ENCODE measurements around the gene PRR19.

Gene PRR19

DNA sequence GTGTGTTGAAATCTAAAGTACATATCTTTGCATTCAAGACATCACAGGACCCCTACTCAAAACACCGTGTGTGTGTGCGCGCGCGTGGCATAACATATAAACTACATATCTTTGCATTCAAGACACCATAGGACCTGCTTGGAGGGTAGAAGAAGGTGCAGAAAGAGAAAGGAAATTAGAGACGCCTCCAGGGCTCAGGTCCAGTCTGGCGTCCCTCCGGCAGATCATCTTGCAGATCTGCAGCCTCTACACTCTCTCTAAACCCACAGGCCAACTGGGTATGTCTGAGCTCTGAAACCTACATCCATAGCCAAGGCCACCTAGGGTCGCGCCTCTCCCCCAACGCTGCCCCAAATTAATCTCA is 1.2 kb downstream of the PRR19 start:
- no peak for DNase-seq

DNA sequence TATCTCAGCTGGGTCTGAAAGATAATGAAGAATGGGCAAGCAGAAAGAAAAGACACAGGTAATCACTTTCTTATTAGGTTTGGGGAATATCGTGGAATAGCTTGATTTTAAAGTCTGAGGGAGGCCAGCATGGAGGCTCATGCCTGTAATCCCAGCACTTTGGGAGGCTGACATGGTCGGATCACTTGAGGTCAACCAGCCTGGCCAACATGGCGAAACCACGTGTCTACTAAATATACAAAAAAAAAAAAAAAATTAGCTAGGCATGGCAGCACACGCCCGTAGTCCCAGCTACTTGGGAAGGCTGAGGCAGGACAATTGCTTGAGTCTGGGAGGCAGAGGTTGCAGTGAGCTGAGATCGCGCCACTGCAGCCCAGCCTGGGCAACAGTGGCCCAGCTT is 1.9 kb downstream of the PRR19 start:
- no peak for DNase-seq

DNA sequence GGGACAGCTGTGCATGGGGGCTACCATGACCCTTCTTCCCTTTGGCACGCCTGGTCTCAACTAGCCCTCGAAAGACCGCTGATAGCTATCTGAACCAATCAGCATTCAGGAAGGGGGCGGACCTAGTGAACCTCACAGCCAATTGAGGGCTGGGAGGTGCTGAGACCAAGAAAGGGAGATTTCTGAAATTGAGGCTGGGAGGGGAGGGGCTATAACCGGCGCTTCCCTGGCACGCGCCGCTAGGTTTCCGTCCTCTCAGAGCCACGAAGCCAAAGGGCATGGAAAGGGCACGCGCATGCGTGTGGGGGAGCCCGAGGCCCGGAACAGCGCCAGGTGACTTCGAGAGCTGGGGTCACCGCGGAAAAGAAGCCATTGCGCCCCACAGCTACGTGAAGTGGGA is 4.7 kb downstream of the PRR19 start:
- DNase-seq = no peak

DNA sequence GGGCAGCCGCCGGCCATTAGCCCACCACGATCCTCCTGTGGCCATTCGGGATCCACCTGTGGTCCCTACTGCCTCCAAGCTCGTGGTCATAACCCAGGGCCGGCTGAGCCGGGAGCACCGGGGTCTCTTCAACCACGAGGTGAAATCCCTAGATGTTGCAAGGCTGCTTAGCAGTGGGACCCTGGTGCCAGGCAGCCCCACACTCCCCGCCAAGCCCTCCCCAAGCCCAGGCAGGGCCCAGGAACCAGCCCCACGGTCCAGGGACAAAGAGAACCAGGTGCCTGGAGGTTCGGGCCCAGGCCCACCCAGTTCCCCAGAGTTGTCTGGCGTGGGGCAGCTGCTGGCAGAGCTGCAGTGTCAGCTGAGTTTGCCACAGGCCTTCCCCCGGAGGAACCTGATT is 7.8 kb downstream of the PRR19 start:
- DNase-seq = no peak

DNA sequence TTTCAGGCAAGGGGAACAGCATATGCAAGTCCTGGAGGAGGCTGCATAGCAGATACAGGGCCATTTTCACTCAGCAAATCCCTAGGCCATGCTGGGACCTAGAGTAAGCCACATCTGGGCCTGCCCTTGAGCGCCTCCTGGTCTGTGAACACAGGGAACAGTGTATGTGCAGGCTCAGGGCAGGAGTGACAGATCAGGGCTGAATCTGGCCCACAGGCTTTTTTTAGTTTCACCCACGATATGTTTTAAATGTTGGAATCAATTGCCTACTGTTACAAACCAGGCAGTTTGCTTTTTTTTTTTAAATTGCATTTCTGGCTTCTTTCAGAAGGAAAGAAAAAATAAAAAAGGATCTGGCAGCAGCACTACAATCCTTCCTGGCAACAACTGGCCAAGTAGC is 9.7 kb downstream of the PRR19 start:
- DNase-seq = no peak

DNA sequence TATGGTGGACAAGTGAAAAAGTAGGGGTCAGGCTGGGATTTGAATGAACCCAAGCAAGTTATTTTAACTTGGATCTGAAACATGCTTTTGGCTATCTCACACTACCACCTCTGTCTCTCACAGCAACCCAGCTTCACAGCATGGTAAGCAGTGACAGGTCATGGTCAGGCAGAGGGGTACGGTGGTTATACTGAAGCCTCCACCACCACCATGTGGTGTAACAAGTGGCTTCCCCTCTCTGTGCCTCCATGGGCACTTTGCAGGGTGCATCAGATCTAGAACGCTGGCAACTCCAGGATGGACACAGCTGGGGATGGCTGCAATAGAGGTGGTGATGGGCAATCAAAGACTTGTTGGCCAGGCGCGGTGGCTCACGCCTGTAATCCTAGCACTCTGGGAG is 10.4 kb downstream of the PRR19 start:
- no peak for DNase-seq

DNA sequence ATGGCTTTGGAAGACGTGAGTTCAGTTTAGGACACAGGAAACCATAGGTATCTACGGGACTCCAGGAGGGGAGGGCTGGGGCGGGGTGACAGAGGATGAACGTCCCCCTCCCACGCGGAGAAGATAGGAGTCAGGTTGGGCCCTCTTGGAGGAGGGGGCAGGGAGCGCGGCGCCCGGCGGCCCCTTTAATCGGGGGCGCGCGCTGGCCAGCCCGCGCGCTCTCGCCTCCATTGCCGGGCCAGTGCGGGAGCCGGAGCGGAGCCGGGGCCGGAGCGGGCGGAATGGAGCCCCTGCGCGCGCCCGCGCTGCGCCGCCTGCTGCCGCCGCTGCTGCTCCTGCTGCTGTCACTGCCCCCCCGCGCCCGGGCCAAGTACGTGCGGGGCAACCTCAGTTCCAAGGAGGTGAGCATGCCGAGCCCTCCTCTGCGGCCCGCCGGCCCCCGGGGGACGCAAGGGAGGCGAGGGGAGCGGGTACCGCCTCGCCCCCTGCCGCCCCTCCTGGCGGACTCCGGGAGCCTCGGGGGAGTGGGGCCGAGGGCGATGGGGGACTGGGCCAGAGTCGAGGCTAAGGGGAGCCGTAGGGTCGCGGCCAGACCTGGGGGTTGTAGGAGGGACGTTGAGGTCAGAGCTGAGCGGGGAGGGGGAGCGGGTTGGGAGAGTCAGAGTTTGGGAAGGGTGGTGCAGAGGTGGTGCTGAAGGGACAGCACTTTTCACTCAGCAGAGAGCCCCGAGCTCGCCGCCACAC is 11.3 kb downstream of the PRR19 start, which contains the start of gene TMEM145:
TMEM145 (plus strand) TSS at position 214 of the 744 bp plus-strand sequence; CDS start at position 282, 68 bp downstream.
- DNase-seq = no peak

DNA sequence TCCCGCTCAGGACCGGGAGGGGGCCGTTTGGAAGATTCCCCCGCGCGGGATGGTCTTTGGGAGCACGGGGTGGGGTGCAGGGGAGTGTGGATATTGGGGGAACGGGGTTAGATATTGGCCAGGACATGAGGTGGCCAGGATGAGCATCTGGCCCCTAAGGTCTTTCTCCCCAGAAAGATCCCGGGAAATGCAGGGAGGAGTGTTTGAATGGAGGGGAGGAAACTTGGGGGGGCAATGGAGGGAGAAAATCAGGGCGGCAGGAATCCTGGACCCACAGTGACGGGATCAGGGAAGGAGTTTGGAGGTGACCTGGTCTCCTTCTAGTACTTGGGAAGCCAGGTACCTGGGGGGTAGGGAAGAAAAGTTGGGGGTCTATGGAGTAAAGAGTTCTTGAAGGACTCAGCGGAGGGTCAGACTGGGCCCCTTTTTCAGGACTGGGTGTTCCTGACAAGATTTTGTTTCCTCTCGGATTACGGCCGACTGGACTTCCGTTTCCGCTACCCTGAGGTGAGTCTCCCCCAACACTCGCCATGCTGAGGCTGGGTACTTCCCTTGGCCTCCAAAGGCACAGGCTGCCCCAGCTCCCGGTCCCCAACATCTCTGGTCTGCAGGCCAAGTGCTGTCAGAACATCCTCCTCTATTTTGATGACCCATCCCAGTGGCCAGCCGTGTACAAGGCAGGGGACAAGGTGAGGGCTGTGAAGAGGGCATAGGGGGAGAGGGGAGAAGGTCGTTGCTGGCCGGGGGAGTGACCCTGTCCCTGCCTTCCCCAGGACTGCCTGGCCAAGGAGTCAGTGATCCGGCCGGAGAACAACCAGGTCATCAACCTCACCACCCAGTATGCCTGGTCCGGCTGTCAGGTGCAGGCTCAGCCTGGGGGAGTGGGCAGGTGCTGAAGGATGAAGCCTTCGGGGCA is 12.2 kb downstream of the PRR19 start:
- no peak for DNase-seq

DNA sequence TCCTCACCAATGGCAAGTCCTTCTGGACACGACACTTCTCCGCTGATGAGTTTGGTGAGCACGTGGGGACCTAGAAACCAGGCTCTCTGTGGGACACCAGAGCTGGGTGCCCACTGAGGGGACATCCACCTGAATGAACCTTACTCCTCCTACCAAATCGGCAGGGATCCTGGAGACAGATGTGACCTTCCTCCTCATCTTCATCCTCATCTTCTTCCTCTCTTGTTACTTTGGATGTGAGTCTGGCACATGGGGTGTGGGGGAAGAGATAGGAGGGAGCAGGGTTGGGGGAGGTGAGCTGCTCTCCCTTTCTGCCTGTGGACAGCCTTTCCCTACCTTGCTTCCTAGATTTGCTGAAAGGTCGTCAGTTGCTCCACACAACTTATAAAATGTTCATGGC is 13.1 kb downstream of the PRR19 start:
- DNase-seq = no peak

DNA sequence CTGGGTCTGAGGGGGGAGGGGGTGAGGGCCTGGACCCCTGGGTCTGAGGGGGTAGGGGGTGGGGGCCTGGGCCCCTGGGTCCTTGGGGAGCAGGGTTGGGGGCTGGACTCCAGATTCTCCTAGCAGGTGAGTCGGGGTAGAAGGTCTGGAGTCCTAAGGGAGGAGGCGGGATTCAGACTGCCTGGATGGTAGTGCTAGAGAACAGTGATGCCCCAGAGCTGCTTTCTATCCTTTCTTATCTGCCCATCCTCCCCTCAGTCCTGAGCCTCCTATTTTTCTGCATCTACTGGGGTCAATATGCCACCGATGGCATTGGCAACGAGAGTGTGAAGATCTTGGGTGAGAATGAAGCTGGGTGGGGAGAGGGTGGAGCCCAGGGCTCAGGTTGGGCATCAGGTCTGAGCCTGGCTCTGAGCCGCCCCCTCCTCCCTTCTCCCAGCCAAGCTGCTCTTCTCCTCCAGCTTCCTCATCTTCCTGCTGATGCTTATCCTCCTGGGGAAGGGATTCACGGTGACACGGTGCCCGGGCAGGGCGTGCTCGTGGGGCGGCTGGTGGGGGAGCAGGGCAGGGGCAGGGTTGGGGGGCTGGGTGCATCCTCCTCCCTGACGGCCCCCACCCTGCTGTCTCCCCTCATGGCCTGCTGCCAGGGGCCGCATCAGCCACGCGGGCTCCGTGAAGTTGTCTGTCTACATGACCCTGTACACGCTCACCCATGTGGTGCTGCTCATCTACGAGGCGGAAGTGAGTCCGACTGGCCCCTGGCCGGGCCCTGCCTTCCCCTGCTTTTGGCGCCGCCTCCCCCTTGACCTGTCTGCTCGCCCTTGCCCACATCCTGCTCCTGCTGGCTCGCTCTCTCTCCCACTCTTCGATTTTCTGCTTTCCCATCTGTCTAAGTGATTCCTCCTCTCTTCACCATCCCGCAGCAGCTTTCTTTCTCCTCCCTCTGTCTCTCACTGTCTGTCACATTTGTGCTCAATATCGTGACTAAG is 14.6 kb downstream of the PRR19 start:
- no peak for DNase-seq

DNA sequence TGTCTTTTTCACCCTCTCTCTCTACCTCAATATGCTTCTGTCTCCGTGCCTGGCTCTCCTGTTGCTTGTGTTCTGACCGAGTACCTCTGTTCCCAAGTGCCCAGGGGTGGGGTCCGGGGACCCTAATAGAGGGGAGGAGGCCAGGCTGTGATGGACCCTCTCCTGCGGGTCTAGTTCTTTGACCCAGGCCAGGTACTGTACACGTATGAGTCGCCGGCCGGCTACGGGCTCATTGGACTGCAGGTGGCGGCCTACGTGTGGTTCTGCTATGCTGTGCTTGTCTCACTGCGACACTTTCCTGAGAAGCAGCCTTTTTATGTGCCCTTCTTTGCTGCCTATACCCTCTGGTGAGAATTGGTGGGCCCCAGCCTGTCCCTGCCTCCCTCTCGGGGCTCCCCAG is 15.6 kb downstream of the PRR19 start:
- DNase-seq = no peak

DNA sequence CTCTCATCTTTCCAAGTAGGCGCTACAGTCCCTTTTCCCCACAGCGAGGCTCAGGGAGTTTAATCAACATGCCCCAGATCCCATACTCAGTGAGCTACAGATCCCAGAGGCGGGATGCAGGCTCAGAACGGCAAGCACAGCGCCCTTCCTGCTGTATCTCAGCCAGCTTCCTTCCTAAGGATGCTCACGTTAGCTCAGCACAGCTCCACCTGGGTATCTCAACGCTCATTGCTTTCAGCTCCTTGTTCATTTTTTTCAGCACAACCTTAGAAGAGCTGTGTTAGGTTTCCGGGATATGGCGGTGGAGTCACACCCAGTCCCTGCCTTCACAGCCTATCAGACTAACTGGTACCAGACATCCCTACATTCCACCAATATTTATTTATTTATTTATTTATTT is 20.4 kb downstream of the PRR19 start:
- no peak for DNase-seq

DNA sequence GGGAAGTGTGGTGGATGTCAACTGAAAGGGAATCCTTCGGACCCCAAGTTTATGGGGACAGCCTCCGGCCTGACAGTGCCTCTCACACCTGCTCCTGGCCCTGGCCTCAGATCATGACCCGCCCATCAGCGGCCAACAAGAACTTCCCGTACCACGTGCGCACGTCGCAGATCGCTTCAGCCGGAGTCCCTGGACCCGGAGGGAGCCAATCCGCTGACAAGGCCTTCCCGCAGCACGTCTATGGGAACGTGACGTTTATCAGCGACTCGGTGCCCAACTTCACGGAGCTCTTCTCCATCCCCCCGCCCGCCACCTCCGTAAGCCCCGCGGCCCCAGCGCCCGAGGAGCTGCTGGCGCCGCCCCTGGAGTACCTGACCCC is 21.5 kb downstream of the PRR19 start:
- no peak for DNase-seq

DNA sequence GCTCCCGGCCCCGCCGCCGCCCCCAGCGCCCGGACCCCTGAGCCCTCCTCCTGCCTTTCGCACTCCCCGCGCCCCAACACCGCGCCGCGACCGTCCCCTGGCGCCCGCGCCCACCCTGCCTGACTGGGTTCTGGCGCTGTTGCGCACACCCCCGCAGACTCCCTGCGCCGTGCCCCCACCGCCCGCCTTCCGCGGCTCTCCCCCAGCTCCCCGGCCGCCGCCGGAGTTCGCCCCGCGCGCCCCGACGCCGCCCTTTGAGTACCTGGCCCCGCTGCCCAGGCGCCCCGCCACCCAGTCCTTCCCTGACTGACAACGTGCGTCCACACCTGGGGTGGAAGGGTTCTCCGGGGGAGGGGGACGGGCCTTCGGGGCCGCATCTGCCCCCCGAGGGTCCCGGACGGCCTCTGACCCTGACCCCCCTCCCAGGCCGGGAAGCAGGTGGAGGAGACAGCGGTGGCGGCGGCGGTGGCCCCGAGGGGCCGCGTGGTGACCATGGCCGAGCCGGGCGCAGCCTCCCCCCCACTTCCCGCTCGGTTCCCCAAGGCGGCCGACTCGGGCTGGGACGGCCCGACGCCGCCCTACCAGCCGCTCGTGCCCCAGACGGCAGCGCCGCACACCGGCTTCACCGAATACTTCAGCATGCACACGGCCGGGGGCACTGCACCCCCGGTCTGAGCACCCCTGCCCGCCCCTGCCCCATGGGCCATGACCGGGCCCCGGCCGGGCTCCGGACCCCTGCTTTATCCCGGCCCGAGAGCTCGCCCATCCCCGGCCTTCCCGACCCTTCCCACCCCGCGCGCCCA is 22.1 kb downstream of the PRR19 start:
- no peak for DNase-seq

DNA sequence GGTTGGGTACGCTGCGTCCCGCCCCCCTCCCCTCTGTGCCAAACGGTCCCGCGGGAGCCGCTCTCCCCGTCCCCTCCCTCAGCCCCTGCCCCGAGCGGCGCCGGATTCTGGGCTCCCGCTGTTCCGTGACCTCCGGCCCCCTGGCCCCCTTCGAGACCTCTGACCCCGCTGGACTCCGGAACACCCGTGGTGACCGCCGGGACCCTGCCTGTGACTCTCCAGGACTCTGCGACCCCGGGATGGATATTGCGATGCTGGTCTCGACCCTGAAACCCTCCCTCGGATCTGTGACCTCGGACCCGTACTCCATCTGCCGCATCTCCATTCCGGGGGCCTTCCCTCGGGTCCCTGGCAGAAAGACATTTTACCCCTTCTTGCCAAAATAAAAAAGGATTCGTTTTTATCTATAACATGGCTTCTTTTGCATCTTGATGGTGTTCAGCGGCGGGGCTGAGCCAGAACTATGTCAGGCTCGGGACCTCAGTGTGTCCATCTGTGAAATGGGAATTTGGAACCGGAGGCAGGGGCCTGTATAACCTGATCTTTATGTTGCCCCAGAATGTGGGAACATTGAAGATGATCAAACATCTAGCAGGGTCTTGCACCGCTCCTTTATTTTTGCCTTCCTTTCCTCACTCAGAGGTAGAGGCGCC is 22.8 kb downstream of the PRR19 start:
- no peak for DNase-seq

DNA sequence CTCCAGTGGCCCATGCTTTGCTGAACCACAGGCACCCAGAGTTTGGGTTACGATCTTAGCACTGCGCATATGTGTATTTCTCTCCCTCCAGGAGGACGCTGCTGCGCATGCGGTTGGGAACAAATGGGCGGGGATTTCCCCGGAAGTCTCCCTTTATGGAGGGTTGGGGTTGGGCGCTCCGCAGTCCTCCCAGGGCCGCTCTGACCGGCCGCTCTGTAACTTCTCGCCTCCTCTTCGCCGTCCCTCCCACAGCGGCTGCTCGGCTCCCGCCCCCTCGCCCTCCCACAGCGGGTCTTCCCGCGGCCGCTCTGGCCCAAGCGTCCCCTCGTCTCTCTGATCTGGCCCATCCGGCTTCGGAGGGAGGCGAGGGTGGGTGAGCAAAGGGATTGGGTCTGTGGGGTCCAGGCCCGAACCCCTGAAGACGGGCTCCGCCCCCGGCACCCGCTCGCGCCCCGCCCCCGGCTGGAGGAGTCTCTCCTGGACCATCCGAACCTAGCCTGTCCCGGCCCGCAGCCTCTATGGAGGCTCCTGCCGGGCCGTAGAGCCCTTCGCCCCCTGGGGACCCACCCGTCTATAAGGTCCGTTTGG is 23.5 kb downstream of the PRR19 start, which contains the start of gene MEGF8:
MEGF8 (plus strand) TSS at position 328 of the 588 bp plus-strand sequence. CDS start 609 bp downstream, outside the sequence.
- DNase-seq = peak; percentile 96

DNA sequence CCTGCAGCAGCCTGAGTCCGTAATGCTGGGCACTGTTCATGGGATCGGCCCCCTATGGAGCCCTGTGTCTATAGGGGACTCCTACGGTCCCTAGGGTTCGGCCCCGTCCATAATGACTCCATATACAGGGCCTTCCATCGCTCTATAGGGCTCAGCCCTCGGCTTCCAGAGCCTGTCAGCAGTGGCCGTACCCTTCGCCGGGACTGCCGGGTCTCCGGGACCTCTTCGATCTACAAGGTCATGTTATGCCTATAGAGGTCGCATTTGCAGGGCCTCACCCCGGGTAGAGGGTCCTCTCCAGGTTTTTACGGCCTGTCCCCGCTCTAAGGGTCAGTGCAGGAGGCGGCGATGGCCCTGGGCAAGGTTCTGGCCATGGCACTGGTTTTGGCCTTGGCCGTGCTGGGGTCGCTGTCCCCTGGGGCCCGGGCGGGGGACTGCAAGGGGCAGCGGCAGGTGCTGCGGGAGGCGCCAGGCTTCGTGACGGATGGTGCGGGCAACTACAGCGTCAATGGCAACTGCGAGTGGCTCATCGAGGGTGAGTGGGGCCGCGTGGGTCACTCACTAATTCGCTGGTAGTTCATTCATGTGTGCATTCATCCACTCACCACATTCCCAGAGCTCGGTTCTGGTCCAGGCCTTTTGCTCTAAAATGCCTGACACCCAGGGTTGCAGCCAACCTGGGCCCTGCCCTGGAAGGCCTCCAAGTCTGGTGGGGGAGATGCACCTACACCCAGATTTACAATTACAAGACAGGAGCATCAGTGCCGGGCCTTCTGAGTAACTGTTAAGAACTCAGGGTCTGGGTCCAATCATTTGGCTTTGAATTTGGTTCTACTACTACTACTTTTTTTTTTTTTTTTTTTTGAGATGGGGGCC is 24.2 kb downstream of the PRR19 start:
- no peak for DNase-seq

DNA sequence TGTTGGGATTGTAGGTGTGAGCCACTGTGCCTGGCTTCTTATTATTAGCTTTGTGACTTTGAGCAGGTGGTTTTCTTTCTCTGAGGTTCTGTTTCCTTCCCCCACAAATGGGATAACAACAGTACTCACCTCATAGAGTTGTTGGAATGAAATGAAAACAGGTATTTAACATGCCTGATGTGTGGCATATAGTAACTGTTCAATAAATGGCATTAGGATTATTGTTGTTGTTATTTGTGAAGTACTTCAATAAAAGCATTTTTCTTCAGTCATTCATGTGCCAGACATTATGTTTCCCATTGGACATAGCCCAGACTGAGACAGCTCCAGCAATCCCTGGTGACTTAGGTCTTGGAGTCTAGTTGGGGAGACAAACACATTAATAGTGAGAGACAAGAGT is 25.0 kb downstream of the PRR19 start:
- DNase-seq = no peak

DNA sequence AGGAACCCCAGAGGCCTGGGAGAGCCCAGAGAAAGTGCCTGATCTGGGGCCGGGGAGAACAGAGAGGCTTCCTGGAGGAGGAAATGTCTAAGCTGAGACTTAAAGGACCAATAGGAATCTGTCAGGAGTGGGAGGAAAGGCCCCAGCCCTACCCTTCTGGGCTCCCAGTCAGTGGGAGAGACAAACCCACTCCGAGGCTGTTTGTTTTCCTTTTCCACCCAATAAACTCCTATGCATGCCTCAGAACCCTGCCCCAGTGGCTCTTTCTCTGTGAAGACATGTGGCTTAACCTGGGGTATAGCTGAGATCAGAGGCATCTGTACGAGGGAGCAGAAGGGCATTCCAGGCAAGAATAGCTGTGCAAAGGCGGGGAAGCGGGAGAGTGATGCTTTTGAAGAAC is 25.4 kb downstream of the PRR19 start:
- DNase-seq = no peak

DNA sequence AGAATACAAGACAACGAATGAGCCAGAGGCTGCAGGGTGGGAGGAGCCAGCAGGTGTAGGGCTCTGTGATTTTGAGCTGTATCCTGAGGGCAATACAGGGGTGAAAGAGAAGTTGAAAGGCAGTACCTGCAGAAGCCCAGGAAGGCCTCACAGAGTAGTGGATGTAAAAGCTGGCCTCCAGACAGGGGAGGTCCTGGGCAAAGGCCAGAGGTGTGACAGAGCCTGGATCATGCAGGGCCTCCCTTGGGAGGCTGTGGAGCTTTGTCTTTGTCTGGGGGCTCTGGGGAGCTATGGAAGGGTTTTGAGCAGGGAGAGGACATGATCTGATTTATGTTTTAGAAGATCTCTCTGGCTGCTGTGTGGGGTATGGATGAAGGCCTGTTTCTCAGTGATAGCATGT is 26.2 kb downstream of the PRR19 start:
- no peak for DNase-seq

Data from GF-D8 (cell line).